ENCODE data around the gene EHBP1.
"Not testable (repeated sequence)": the region's sequence is repeated elsewhere in the genome, so short reads cannot be mapped to it uniquely, and the experiment has no call there.

The EHBP1 gene

DNA sequence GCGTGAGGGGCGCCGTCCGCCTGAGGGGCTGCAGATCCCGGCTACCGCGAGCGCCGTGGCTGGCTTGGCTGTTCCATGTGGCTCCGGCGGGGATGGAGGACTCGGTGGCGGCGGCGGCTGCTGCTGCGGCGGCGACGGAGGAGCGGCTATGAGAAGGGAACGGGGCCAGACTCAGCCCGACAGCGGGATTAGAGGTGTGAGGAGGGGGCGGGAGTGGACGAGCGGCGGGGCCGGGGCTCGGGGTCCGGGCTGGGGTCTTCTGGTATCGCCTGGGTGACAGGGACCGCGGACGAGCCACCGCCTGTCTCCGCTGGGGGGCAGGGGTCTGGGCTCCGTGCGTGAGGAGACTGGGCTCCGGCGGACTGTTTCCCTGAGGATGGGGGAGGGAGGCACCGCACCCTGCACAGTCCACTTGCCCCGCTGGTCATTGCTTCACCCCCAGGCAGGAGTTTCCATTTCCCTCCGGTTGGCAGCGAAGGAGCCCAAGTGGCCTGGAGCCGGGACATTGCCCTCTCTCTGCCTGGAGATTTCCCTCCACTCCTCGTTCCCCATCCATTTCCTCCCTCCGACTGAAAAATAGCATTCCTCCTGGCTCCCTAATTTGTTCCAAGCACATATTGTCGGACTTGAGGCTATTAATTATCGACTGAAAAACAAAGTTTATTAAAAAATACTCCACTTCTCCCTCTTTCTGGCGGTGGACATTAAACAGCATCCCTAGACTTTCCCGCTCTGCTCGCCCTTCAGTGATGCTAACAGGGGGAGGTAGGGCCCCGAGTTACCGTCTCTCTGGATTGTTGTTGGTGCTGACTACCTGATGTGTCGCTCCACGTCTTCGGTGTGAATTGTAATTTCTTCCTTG lies 577 bp downstream of the EHBP1 start:
- DNase-seq, result peak; percentile 53 to 68 (median 59)

- no peak for DNase-seq
Observed at GRCh38 chr2:62706721-62707521, 1.4 kb downstream of the EHBP1 start.

DNA sequence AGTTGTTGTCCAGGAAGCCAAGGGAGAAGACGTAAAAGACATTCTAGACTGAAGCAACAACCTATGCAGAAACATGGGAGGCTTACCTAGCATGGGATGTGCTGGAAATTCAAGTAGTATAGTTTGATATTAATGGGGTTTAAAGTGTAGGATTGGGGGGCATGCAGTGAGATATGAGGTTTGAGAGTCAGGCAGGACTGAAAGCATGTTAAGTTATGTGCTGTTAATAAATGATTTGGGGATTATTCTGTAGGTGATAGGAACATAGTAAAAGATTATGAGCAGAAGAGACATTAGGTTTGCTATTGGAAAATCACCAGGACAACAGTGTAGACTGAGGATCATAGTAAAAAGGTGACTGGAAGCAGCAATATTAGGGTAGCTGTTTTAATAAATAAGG lies 3.2 kb downstream of the EHBP1 start:
- no peak for DNase-seq

DNA sequence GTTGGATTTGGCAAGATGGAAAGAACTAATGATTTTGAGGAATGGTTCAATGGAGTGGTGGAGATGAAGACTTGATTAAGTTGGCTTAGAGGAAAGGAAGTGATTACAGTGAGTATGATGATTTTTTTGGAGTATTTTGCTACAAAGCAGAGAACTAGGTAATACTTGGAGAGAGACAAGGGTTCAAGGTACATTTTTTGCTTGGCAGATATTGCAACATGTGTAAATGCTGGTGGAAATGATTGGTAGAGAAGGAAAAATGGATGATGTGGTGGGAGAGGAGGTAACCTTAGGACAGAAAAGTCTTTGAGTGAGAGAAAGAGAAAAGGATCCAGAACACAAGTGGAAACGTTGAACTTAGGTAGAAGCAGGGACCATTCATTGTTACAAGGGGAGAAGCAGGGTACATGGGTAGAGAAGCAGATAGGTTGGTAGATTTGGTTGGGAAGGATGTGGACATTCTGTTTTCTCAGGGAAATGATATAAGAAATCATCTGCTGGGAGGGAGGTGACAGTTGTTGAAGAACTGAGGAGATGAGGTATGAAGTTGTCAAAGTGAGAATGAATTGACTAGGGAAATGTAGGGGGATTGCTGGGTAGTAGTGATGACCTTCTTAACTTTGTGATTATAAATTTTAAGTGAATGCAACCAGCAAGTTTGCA lies 6.5 kb downstream of the EHBP1 start:
- no peak for DNase-seq

GRCh38 chr2:62713196-62713595 lies 7.7 kb downstream of the EHBP1 start:
- DNase-seq, result not testable (repeated sequence)

GRCh38 chr2:62713837-62714236 lies 8.3 kb downstream of the EHBP1 start:
- no peak for DNase-seq

DNA sequence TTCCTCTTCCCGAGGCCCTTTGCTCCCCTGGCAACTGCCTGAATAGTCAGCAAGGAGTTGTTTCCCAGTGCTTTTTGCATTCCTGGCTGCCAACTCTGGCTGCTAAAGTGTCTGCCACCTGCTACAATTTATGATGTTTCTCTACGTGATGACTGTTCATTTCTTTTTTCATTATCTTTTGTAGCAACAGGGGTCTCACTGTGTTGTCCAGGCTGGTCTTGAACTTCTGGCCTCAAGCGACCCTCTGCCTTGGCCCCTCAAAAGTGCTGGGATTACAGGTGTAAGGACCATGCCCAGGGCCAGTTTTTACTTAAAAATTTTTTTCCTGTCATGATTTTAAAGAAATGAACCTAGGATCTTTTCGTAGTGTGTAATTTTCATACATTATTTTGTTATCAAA lies 11.3 kb downstream of the EHBP1 start:
- no peak for DNase-seq

DNA sequence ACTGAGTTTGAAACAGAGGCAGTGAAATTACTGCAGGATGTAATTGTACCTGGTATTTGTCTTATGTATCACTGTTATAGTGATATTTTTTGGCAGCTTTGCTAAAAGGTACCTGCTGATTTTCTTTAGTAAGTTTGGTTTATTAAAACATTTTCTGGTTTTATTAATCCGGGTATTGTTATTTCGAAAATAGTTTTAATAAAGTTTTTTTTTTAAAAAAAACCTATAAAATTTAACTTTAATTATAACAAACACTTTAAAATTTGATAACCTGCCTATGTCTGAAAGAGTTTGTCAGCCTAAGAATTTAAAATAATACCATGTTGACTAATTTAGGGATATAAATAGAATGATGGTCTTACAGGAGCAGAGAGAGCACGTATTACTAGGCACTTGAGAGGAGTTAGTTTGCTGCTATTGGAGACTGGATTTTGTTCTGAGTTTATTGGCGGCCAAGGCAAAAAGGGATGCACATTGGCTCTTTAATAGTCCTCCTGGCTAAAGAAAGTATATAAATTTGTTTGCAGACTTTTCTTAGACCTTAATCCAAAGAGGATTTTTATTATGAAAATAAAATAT lies 12.1 kb downstream of the EHBP1 start:
- DNase-seq, result no peak

- DNase-seq, result no peak
Observed at GRCh38 chr2:62718225-62718822, 12.8 kb downstream of the EHBP1 start.

GRCh38 chr2:62719757-62720156 lies 14.2 kb downstream of the EHBP1 start:
- DNase-seq, result no peak

DNA sequence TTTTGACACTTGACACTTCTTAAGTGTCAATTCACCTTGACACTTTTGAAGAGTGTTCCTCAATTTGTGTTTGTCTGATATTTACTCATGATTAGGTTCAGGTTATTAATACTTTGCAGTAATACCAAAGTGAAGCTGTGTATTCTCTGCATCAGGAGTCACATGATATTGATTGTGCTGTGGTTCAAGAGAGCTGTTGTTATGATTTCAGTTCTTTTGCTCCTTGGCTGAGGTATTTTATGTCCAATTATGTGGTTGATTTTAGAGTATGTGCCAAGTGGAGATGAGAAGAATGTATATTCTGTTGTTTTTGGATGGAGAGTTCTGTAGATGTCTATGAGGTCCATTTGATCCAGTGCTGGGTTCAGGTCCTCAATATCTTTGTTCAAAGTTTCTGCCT lies 17.2 kb downstream of the EHBP1 start:
- no peak for DNase-seq

DNA sequence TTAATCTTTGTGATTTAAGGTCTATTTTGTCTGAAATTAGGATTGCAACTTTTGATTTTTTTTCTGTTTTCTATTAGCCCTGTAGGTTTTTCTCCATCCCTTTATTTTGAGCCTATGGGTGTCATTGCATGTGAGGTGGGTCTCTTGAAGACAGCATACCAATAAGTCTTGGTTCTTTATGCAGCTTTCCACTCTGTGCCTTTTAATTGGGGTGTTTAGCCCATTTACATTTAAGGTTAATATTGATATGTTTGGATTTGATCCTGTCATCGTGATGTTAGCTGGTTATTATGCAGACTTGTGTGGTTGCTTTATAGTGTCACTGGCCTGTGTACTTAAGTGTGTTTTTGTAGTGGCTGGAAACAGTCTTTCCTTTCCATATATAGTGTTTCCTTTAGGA lies 17.7 kb downstream of the EHBP1 start:
- DNase-seq, result no peak

- no peak for DNase-seq
Observed at GRCh38 chr2:62724106-62724505, 18.6 kb downstream of the EHBP1 start.

DNA sequence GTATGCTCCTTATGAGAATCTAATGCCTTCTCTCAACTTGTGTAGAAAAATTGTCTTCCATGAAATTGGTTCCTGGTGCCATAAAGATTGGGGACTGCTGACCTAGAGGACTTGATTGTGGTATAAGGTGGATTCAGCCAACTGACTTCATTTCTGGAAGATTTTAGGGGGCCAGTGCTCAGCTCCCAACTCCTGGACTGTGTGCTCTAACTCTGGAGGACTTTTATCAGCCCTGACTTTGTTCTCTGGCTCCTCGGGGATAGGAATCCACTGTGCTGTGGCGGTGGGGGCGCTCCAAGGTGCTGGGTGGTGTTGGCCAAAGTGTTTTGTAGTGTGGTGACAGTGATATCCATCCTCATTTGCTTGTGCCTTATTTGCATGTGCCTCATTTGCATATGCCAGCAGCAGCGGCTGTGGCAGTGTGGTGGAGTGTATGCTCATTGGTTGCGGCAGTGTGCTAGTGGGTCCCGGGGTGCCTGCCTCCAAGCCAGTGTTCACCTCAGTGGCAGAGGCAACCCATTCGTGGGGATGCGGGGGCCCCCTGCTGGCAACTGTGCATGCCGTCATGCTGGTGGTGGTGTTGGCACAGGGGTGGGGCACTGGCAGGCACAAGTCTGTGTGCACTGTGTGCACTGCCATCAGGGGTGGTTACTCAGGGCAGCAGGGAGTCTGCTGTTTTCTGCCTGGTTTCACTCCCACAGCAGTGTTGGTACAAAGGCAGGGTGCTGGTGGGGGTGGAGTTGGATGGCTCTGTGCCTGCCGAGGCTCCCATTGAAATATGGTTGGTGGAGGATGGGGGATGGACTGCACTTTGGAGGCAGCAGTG lies 19.6 kb downstream of the EHBP1 start:
- peak in 2 of 3 donors; percentile 15 to 26 for DNase-seq

DNA sequence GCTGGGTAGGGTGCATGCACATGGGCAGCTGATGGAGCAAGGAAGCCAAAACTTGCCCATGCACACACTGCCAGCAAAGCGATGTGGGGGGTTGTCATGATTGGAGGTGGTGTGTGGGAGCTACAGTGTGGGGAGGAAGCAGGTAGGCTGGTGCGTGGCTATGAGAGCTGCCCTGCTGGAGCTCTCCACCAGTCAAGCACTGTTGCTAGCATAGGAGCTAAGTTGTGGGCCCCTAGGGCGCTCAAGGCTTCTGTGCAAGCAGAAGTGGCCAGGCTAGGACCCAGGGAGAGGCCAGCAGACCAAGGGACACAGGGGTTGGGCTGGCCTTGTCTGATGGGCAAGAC lies 20.2 kb downstream of the EHBP1 start:
- DNase-seq, result no peak

DNA sequence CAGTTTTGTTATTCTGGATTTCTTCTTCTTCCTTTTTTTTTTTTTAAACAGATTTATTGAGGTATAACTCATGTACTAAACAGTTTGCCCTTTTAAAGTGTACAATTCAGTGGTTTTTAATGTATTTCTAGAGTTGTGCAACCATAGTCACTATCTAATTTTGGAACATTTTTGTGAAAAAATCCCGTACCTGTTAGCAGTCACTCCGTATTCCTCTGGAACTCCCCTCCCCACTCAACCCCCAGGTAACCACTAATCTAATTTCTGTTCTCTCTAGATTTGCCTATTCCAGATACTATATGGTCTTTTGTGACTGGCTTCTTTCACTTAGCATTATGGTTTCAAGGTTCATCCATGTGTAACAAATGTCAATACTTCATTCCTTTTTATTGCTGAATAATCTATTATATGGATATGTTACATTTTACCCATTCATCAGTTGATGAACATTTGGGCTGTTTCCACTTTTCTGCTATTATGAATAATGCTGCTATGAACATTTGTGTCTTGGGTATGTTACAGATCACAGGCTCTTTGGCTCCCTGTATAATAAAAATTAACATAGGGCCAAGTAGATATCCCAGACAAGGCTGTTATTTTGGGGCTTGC lies 21.9 kb downstream of the EHBP1 start:
- no peak for DNase-seq

DNA sequence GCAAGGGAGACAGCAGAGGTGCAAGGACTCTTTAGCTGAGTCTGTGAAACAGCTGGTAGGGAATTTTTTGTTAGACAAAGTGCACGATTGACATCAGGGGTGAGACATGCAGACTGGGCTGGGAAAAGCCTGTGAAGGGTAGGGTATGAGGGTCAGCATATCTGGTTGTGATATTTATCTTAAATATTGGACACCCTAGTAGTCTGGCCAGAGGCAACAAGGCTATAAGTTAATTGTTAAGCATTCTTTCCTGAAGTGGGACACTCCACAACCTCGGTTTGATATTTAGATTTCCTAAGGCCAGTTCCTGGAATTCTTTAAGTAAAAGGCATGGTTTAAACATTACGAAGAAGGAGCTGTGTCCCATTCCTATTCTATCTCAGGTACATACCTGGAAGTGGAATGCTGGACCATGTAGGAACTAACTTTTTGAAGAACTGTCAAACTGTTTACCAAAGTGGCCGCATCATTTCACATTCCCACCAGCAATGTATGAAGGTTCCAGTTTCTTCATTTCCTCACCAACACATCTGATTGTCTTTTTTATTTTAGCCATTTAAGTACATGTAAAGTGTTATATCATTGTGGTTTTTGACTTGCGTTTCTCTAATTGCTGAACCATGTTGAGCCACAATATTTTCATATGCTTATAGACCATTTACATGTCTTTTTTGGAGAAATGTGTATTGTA lies 22.5 kb downstream of the EHBP1 start:
- no peak for DNase-seq

DNA sequence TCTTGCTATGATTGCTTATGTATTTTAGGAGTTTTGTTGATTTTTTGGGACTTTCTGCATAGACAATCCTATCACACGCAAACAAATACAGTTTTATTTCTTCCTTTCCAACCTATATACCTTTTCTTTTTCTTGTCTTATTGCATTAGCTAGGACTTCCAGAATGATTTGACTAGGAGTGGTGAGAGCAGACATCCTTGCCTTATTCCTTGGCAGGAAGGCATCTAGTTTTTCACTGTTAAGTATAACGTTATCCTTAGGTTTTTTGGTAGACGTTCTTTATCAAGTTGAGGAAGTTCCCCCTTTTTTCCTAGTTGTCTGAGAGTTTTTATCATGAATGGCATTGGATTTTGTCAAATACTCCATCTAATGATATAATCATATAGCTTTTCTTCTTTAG lies 25.8 kb downstream of the EHBP1 start:
- no peak for DNase-seq

GRCh38 chr2:62732262-62732777 lies 26.8 kb downstream of the EHBP1 start:
- no peak for DNase-seq

DNA sequence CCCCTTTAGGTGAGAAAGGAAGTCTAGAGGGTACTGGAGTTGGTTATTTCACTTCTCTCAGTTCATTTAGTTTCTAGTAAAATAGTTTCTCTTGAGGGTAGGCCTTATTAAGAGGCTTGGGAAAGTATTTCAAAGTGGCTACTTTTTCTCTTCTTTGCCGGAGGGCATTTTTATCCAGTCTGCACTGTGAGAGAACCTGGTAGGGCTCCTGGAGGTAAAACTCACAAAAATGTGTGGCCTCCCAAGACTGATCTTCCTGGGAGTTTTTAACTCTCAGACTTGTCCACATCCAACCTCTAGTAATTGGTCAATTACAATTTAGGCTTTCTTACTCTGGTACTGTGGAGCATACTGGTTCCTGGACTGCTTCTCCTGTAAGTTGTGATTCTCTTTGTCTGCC lies 28.0 kb downstream of the EHBP1 start:
- DNase-seq, result no peak
